Amniotic stem cell (primary cell): ENCODE data around the gene NDUFS1.
"Not testable (repeated sequence)": the region's sequence is repeated elsewhere in the genome, so short reads cannot be mapped to it uniquely, and the experiment has no call there.

Experiments
- DNase-seq: peaks from one replicate; lab custom pipeline; 2025; lab: John Stamatoyannopoulos, UW

The NDUFS1 gene

GRCh38 chr2:206159346-206160124, at the start of gene NDUFS1, which contains the start of gene EEF1B2:
TSS of gene NDUFS1 (minus strand) at chr2:206159444. CDS start at chr2:206153678, 5,766 bp downstream.
TSS of gene EEF1B2 (plus strand) at chr2:206159895. CDS start at chr2:206159980, 85 bp downstream.
- peak; percentile 97 for DNase-seq

GRCh38 chr2:206208900-206209299, 49.7 kb upstream of the NDUFS1 start:
- no peak for DNase-seq

- not testable (repeated sequence) for DNase-seq
These were observed 48.1 kb upstream of the NDUFS1 start for GRCh38 chr2:206207316-206207715.

- no peak for DNase-seq
These were observed 45.5 kb upstream of the NDUFS1 start for GRCh38 chr2:206204710-206205109.

- no peak for DNase-seq
These were observed 44.1 kb upstream of the NDUFS1 start for GRCh38 chr2:206203331-206203730.

- no peak for DNase-seq
These were observed 43.2 kb upstream of the NDUFS1 start for GRCh38 chr2:206202446-206202845.

GRCh38 chr2:206201075-206201848, 42.0 kb upstream of the NDUFS1 start:
- DNase-seq: no peak

- DNase-seq: peak; percentile 2
These were observed 39.4 kb upstream of the NDUFS1 start for GRCh38 chr2:206198677-206199076.

- DNase-seq: no peak
These were observed 34.6 kb upstream of the NDUFS1 start for GRCh38 chr2:206193671-206194357.

GRCh38 chr2:206192157-206192556, 32.9 kb upstream of the NDUFS1 start:
- DNase-seq: no peak

- no peak for DNase-seq
These were observed 31.4 kb upstream of the NDUFS1 start for GRCh38 chr2:206190689-206191088.

- no peak for DNase-seq
These were observed 30.9 kb upstream of the NDUFS1 start for GRCh38 chr2:206190111-206190510.

GRCh38 chr2:206189691-206190090, 30.4 kb upstream of the NDUFS1 start:
- no peak for DNase-seq

GRCh38 chr2:206181526-206181925, 22.3 kb upstream of the NDUFS1 start:
- DNase-seq: not testable (repeated sequence)

GRCh38 chr2:206176901-206177300, 17.7 kb upstream of the NDUFS1 start:
- DNase-seq: no peak

GRCh38 chr2:206176121-206176520, 16.9 kb upstream of the NDUFS1 start:
- no peak for DNase-seq

- DNase-seq: no peak
These were observed 13.9 kb upstream of the NDUFS1 start for GRCh38 chr2:206173147-206173546.

- DNase-seq: not testable (repeated sequence)
These were observed 12.6 kb upstream of the NDUFS1 start for GRCh38 chr2:206171624-206172397.

GRCh38 chr2:206168230-206168629, 9.0 kb upstream of the NDUFS1 start:
- not testable (repeated sequence) for DNase-seq

- DNase-seq: no peak
These were observed 5.1 kb upstream of the NDUFS1 start for GRCh38 chr2:206164261-206164862.

- no peak for DNase-seq
These were observed 4.1 kb upstream of the NDUFS1 start for GRCh38 chr2:206163251-206163880.
